MM.1S (cell line): ENCODE results near the gene HOXB3.

ENCODE experiments used
- CTCF ChIP-seq: fragments of 300-600 bp; sonication (generic); IDR thresholded peaks from 2 replicates; pipeline ENCODE4 v1.5.1; 2016; ENCODE audit warnings: antibody characterized with exemption, low read length, mixed read lengths
- EZH2 ChIP-seq: fragments of 300-600 bp; sonication (generic); optimal IDR thresholded peaks from 2 replicates; pipeline ENCODE3; 2017; ENCODE audit warnings: low read depth, mild to moderate bottlenecking, antibody characterized with exemption, low read length, mixed read lengths
- EZH2phosphoT487 ChIP-seq: fragments of 300-600 bp; sonication (generic); IDR thresholded peaks from 2 replicates; pipeline ENCODE4 v1.6.1; 2018; ENCODE audit warnings: antibody characterized with exemption, low read length

- TF ChIP-seq CTCF (no peak), EZH2phosphoT487 (no peak), EZH2 (no peak)
Observed at GRCh38 chr17:48499248-48499647, 90.8 kb downstream of the HOXB3 start.
